ENCODE measurements around the gene IL1RAPL2.

The IL1RAPL2 gene

GRCh38 chrX:105260291-105261043 is 694.5 kb downstream of the IL1RAPL2 start:
- no peak for DNase-seq (ENCODE audit: extremely low read depth in 1 of 2, low read depth in 1 of 2)

DNA sequence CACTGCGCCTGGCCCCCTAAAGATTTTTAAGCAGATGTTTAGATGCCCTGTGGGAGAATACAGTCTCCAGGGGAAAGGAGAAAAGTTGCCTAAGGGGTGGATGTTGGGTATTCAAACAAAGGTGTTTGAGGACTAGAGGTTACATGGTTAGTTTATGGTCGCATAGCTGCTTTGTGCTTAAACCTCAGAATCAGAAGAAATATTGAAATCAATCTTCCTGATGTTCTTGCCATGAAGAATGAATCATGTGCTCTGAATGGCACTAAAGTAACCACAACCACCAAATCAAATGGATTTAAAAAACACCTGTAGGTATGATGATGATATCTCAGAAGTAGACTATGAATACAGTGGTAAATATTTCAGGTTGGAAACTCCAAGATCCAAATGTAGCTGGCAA is 697.2 kb downstream of the IL1RAPL2 start:
- no peak for DNase-seq (ENCODE audit: extremely low read depth in 1 of 2, low read depth in 1 of 2)

GRCh38 chrX:105263801-105264200 is 697.8 kb downstream of the IL1RAPL2 start:
- DNase-seq (ENCODE audit: extremely low read depth in 1 of 2, low read depth in 1 of 2) = no peak

DNA sequence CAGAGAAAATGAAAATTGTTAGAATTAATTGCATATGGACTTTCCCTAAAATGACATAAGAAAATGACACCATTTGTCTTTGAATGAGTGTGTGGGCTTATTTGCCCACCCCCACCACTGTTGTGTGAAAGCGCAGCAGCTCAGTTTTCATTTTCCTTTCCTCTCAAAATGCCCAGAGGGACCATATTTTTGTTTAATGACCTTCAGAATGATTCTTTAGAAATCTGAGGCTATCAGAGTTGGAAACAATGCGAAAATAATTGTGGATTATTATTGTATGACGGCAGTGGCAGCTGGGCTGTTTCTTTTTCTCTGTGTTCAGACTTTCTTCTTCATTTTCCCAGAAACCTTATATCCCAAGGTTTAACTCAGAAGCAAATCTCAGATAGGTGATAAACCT is 699.1 kb downstream of the IL1RAPL2 start:
- DNase-seq (ENCODE audit: extremely low read depth in 1 of 2, low read depth in 1 of 2) = no peak

DNA sequence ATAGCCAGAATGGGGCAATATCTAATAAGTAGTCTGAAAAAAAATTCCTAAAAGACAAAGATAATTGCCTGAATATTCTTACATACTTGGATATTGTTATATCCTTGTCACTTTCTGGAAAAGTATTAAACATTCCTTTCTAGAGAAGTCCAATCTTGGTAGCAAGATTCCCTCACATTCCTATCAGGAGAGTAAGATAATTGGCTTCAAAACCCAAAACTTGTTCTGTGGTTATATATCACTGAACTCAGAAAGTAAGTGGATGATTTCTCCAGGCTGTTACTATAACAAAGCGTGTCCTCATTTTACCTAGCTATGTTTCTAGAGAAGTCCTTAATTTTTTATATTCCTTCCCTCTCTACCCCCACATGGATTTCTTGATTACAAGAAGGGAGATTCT is 700.5 kb downstream of the IL1RAPL2 start:
- no peak for DNase-seq (ENCODE audit: extremely low read depth in 1 of 2, low read depth in 1 of 2)

DNA sequence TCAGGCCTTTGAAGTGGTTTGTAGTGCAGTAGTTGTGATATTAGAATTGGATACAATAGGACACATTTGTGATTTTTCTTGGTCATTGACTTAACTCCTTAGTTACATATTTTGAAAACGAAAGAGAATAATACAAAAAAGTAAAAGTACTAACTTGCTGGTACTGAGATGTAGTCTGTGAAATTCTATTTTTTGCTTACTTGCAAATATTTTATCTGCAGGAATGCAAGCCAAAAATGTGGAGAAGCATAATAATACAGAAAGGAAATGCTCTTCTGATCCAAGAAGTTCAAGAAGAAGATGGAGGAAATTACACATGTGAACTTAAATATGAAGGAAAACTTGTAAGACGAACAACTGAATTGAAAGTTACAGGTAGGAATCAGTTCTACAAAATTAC is 701.2 kb downstream of the IL1RAPL2 start:
- DNase-seq (ENCODE audit: extremely low read depth in 1 of 2, low read depth in 1 of 2) = no peak

GRCh38 chrX:105269386-105269785 is 703.4 kb downstream of the IL1RAPL2 start:
- DNase-seq (ENCODE audit: extremely low read depth in 1 of 2, low read depth in 1 of 2) = no peak

- no peak for DNase-seq (ENCODE audit: extremely low read depth in 1 of 2, low read depth in 1 of 2)
Observed at GRCh38 chrX:105273326-105273725, 707.3 kb downstream of the IL1RAPL2 start.

DNA sequence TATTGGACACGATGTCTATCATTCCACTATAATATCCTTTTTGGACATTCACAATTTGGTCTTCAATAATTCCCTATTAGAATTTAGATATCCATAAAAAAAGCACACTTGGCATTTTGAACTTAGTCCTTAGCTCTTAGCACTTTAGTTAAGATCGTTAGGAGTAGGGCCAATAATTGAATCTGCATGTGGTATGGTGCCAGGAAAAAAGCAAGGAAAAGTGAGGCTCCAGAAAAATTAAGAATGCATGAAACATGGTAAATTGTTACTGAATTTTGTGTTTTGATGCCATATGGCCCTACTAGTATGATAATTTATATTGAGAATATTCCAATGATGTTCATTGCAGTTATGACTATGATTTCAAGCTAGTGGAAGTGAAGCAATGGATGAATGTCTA is 708.1 kb downstream of the IL1RAPL2 start:
- DNase-seq (ENCODE audit: extremely low read depth in 1 of 2, low read depth in 1 of 2) = no peak

GRCh38 chrX:105277132-105277531 is 711.1 kb downstream of the IL1RAPL2 start:
- DNase-seq (ENCODE audit: extremely low read depth in 1 of 2, low read depth in 1 of 2) = no peak

- no peak for DNase-seq (ENCODE audit: extremely low read depth in 1 of 2, low read depth in 1 of 2)
Observed at GRCh38 chrX:105282077-105282476, 716.1 kb downstream of the IL1RAPL2 start.

- no peak for DNase-seq (ENCODE audit: extremely low read depth in 1 of 2, low read depth in 1 of 2)
Observed at GRCh38 chrX:105297041-105297440, 731.0 kb downstream of the IL1RAPL2 start.

DNA sequence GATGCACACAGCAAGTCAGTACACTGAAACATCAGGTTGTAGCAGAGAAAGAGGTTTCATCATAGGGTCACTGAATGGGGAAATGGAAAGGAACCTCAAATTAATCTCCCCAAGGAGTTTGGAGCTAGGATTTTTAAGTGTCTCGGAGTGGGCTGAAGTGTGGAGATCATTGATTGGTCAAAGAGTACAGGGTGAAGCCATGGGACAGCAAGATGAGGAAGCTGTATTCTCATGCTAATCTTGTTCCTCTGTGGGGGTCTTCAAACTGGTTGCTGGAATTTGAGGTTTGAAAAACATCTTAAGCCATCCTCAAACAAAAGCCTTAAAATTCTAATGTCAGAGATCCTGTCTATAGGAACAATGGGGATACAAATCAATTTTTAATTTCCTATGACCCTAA is 733.3 kb downstream of the IL1RAPL2 start:
- no peak for DNase-seq (ENCODE audit: extremely low read depth in 1 of 2, low read depth in 1 of 2)

- DNase-seq (ENCODE audit: extremely low read depth in 1 of 2, low read depth in 1 of 2) = no peak
Observed at GRCh38 chrX:105302246-105302645, 736.2 kb downstream of the IL1RAPL2 start.

DNA sequence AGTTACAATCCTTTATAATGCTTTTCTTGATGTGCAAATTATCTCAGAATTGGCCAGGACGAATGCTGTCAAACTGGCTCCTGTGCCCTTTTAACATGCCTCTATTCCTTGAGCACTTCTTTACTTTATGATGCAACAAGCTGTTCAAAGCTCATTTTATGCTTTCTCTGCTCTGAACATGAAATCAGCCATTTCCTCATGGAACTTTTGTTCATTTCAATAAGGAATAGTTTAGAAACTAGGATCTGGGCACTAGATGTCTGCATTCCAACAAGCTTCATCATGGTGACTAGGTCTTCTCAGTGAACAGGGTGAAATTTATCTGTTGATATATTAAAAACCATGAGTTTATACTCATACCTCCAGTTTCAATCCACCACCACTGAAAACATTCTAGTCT is 741.8 kb downstream of the IL1RAPL2 start:
- no peak for DNase-seq (ENCODE audit: extremely low read depth in 1 of 2, low read depth in 1 of 2)

- no peak for DNase-seq (ENCODE audit: extremely low read depth in 1 of 2, low read depth in 1 of 2)
Observed at GRCh38 chrX:105313596-105313995, 747.6 kb downstream of the IL1RAPL2 start.

DNA sequence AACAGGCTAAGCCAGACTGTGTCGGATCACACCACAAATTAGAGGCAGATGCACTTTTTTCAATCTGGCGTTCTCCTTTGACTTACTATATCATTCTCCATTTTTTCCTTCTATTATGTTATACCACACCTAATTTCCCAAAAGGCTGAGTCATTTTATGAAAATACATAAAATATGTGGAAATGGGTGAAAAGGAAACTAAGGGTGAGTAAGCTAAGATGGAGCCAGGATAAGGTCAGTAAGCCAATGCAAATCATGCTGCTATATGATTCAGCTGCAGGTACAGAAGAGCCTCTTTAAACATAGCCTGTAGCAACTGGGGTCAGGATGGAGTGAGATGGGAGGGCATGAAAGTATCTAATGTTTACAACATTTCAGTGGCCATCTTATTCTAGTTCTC is 748.5 kb downstream of the IL1RAPL2 start:
- no peak for DNase-seq (ENCODE audit: extremely low read depth in 1 of 2, low read depth in 1 of 2)

GRCh38 chrX:105315248-105315647 is 749.2 kb downstream of the IL1RAPL2 start:
- DNase-seq (ENCODE audit: extremely low read depth in 1 of 2, low read depth in 1 of 2) = no peak

GRCh38 chrX:105317117-105317516 is 751.1 kb downstream of the IL1RAPL2 start:
- DNase-seq (ENCODE audit: extremely low read depth in 1 of 2, low read depth in 1 of 2) = no peak

- no peak for DNase-seq (ENCODE audit: extremely low read depth in 1 of 2, low read depth in 1 of 2)
Observed at GRCh38 chrX:105323928-105324327, 757.9 kb downstream of the IL1RAPL2 start.

DNA sequence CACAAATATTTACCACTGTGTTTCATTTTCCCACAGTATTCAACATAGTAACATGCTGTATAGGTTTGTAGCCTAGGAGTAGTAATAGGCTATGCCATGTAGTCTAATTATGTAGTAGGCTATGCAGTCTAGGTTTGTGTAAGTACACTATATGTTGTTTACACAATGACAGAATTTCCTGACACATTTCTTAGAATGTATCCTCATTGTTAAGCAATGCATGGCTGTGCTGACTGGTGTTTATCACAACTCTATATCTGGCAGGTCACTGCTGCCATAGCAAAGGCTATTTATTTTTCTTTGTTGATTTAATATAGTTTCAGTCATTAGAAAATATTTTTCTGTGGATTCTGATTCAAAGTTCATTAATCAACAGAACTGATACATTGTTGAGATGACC is 762.8 kb downstream of the IL1RAPL2 start:
- no peak for DNase-seq (ENCODE audit: extremely low read depth in 1 of 2, low read depth in 1 of 2)

- DNase-seq (ENCODE audit: extremely low read depth in 1 of 2, low read depth in 1 of 2) = no peak
Observed at GRCh38 chrX:105331244-105331643, 765.2 kb downstream of the IL1RAPL2 start.

GRCh38 chrX:105347373-105347772 is 781.4 kb downstream of the IL1RAPL2 start:
- DNase-seq (ENCODE audit: extremely low read depth in 1 of 2, low read depth in 1 of 2) = no peak

Measured in activated CD8-positive, alpha-beta memory T cell treated with anti-CD3 and anti-CD28 coated beads for 1 hour (primary cell).